GM12878 (cell line): ENCODE measurements around the gene AGBL1. TPM values are rescaled to one million over a fixed set of nuclear protein-coding genes. Genes with fewer than 3 reads are reported as not detected.

ENCODE experiments used
- ATAC-seq: fragments of 200-7000 bp; cut with Tn5 transposase; 3 replicates; pipeline ENCODE4 v1.9.1; 2020; ENCODE audit warnings: mild to moderate bottlenecking, moderate library complexity
- BruUV-seq: library from RNA; stranded (reverse); fragments of 400-500 nt; replicated peaks from 2 replicates; lab custom pipeline; 2021; lab: Mats Ljungman, UMichigan
- CTCF ChIA-PET: fragments of 300-600 bp; sonication (Branson Sonifier 250); formaldehyde crosslinking; extraction: SDS; loops from one replicate; lab custom pipeline; 2021; ENCODE audit warnings: inconsistent platforms; lab: Yijun Ruan, JAX
- POLR2A ChIA-PET: fragments of 350-600 bp; formaldehyde crosslinking; extraction: SDS; loops from one replicate; lab custom pipeline; 2021; ENCODE audit warnings: inconsistent platforms; lab: Charles Lee
- RAD21 ChIA-PET: fragments of 300-600 bp; sonication (Branson Sonifier 250); formaldehyde crosslinking; loops from one replicate; lab custom pipeline; 2023; ENCODE audit warnings: antibody characterized with exemption; ENCODE audit not compliant: unreplicated experiment; lab: Charles Lee
- SMC1A ChIA-PET: fragments of 300-600 bp; sonication (Branson Sonifier 250); formaldehyde crosslinking; loops from one replicate; lab custom pipeline; 2023; ENCODE audit not compliant: unreplicated experiment, uncharacterized antibody; lab: Charles Lee
- DNase-seq: peaks from one replicate; pipeline ENCODE4 v3.0.0-alpha.2; 2011; ENCODE audit warnings: low read depth, low spot score
- FAIRE-seq: peaks from 3 replicates; lab custom pipeline; 2011; peaks lifted over from hg19 to GRCh38; lab: Jason Lieb, UNC
- H2AFZ ChIP-seq: 2 replicates; pipeline ENCODE4 v1.6.0; 2011; ENCODE audit warnings: low read depth, low read length, control low read depth; ENCODE audit not compliant: control insufficient read depth
- H3K27ac ChIP-seq: 2 replicates; pipeline ENCODE4 v1.5.1; 2011; ENCODE audit warnings: control low read depth; ENCODE audit not compliant: control insufficient read depth, insufficient read depth
- H3K27me3 ChIP-seq, 2 experiments: replicated peaks in 1 of 2; 2 replicates each; pipeline versions ENCODE4 v1.6.0 to v1.6.1; 2011; ENCODE audit warnings: low read length in 1 of 2; ENCODE audit not compliant: control insufficient read depth in 2 of 2, insufficient read depth in 2 of 2
- H3K36me3 ChIP-seq, 2 experiments: 2 replicates each; pipeline ENCODE4 v1.5.1; 2011; ENCODE audit warnings: low read length in 1 of 2; ENCODE audit not compliant: control insufficient read depth in 2 of 2, insufficient read depth in 2 of 2
- H3K4me1 ChIP-seq: 2 replicates; pipeline ENCODE4 v1.6.1; 2011; ENCODE audit warnings: mild to moderate bottlenecking, low read length, moderate library complexity, mixed read lengths; ENCODE audit not compliant: control insufficient read depth, insufficient read depth
- H3K4me2 ChIP-seq: 2 replicates; pipeline ENCODE4 v1.6.0; 2011; ENCODE audit warnings: control low read depth; ENCODE audit not compliant: control insufficient read depth, insufficient read depth
- H3K4me3 ChIP-seq: fragments of 200-600 bp; sonication (generic); 2 replicates; pipeline ENCODE4 v1.5.1; 2016
- H3K79me2 ChIP-seq: 2 replicates; pipeline ENCODE4 v1.6.0; 2011; ENCODE audit warnings: low read length; ENCODE audit not compliant: control insufficient read depth, insufficient read depth
- H3K9ac ChIP-seq: 2 replicates; pipeline ENCODE4 v1.8.0; 2011; ENCODE audit warnings: low read length, control low read depth, mixed read lengths; ENCODE audit not compliant: control insufficient read depth, insufficient read depth
- H3K9me3 ChIP-seq: replicated peaks from 3 replicates; pipeline ENCODE4 v1.5.1; 2011; ENCODE audit warnings: mild to moderate bottlenecking, low read length; ENCODE audit not compliant: control insufficient read depth, insufficient read depth
- H4K20me1 ChIP-seq: 2 replicates; pipeline ENCODE4 v1.6.0; 2011; ENCODE audit not compliant: control insufficient read depth, insufficient read depth
- CREM ChIP-seq: IDR thresholded peaks from 2 replicates; pipeline ENCODE4 v1.6.1; 2014; ENCODE audit warnings: antibody characterized with exemption, low read depth
- IKZF2 ChIP-seq, 2 experiments: fragments of 450-650 bp; IDR thresholded peaks; 2 replicates each; pipeline ENCODE4 v1.6.1; 2017; ENCODE audit warnings: mild to moderate bottlenecking in 2 of 2, moderate library complexity in 2 of 2
- JUNB ChIP-seq: IDR thresholded peaks from 2 replicates; pipeline ENCODE4 v1.6.1; 2016; ENCODE audit warnings: antibody characterized with exemption, mild to moderate bottlenecking
- MEF2A ChIP-seq: IDR thresholded peaks from 2 replicates; pipeline ENCODE4 v1.6.1; 2011; ENCODE audit warnings: low read depth, mild to moderate bottlenecking, low read length, moderate library complexity; ENCODE audit not compliant: insufficient read depth
- MEF2B ChIP-seq: fragments of 450-650 bp; IDR thresholded peaks from 2 replicates; pipeline ENCODE4 v1.6.1; 2018; ENCODE audit warnings: mild to moderate bottlenecking, moderate library complexity; ENCODE audit not compliant: partially characterized antibody, poor library complexity, severe bottlenecking
- MTA2 ChIP-seq: fragments of 450-650 bp; IDR thresholded peaks from 2 replicates; pipeline ENCODE4 v1.6.1; 2016; ENCODE audit warnings: low read depth, mild to moderate bottlenecking, moderate library complexity
- MYB ChIP-seq: fragments of 150-350 bp; IDR thresholded peaks from 2 replicates; pipeline ENCODE4 v1.6.1; 2014; ENCODE audit warnings: mild to moderate bottlenecking, low read depth, low read length, borderline replicate concordance
- NFIC ChIP-seq: IDR thresholded peaks from 2 replicates; pipeline ENCODE4 v1.6.1; 2012; ENCODE audit warnings: low read depth, mild to moderate bottlenecking, inconsistent platforms, low read length, moderate library complexity
- NR2F1 ChIP-seq: fragments of 450-650 bp; conservative IDR thresholded peaks from 2 replicates; pipeline ENCODE4 v1.6.1; 2017; ENCODE audit warnings: mild to moderate bottlenecking
- RCOR1 ChIP-seq: conservative IDR thresholded peaks from 2 replicates; pipeline ENCODE4 v1.6.1; 2012; ENCODE audit warnings: low read depth, low read length, improper control_type of control experiment
- RUNX3 ChIP-seq: IDR thresholded peaks from 2 replicates; pipeline ENCODE4 v1.6.1; 2012; ENCODE audit warnings: low read length, inconsistent platforms
- SIX5 ChIP-seq: IDR thresholded peaks from 2 replicates; pipeline ENCODE4 v1.6.1; 2011; ENCODE audit warnings: mild to moderate bottlenecking, low read depth, low read length, moderate library complexity; ENCODE audit not compliant: severe bottlenecking
- SMARCA5 ChIP-seq: fragments of 450-650 bp; IDR thresholded peaks from 2 replicates; pipeline ENCODE4 v1.6.1; 2017; ENCODE audit warnings: mild to moderate bottlenecking
- TBL1XR1 ChIP-seq: IDR thresholded peaks from 2 replicates; pipeline ENCODE4 v1.6.1; 2012; ENCODE audit warnings: low read depth, low read length, improper control_type of control experiment
- YY1 ChIP-seq: IDR thresholded peaks from 2 replicates; pipeline ENCODE4 v1.6.1; 2011; ENCODE audit warnings: low read depth, mild to moderate bottlenecking, low read length
- WGBS: methylation state at CpG from one replicate; pipeline ENCODE4 v1.1.6; 2016; ENCODE audit warnings: low lambda C conversion rate; ENCODE audit not compliant: insufficient replicate concordance, insufficient coverage; ENCODE audit errors: missing lambda C conversion rate; 5-methylcytosine and 5-hydroxymethylcytosine counted together
- in situ Hi-C: fragments of 300-500 bp; cut with MboI; formaldehyde crosslinking; loops from 9 replicates; pipeline ENCODE4 v1.14.3; 2018; ENCODE audit warnings: mixed read lengths
- intact Hi-C: fragments of 100-400 bp; cut with micrococcal nuclease; formaldehyde crosslinking; loops from one replicate; pipeline ENCODE4 v1.14.2; 2022; ENCODE audit not compliant: unreplicated experiment
- polyA plus RNA-seq, 11 experiments: library from polyadenylated mRNA; depleted of rRNA in 4 of 11; unstranded in 6 of 11; stranded (reverse) in 5 of 11; fragments of >200 nt; fragmentation: Nextera tagmentation in 4 of 11; fragmentation: Illumina TruSeq in 1 of 11; extraction: Ambion mirVana in 4 of 11; extraction: Trizol in 1 of 11; gene quantifications; 1 replicate in 1 of 11; 2 replicates in 10 of 11; pipeline versions ENCODE4 v1.2.1 to v1.2.3, GENCODE V29; 2011 to 2016; ENCODE audit warnings: inconsistent platforms in 2 of 11, missing spikeins in 2 of 11, low read depth in 1 of 11
- total RNA-seq, 4 experiments: library from RNA; depleted of rRNA in 3 of 4; stranded (reverse); fragments of >200 nt in 3 of 4; fragmentation: Illumina TruSeq in 1 of 4; extraction: Trizol in 1 of 4; gene quantifications; 2 replicates each; pipeline versions ENCODE4 v1.2.1 to v1.2.3, GENCODE V29; 2013 to 2021

AGBL1 gene
- total and polyA plus RNA-seq, 10 of the 15 experiments (the other 5 are each of a cell fraction or from before 2014, with no cell fraction given), result not detected

GRCh38 chr15:86203462-86203861 lies 123.8 kb downstream of the AGBL1 start:
- POLR2A ChIA-PET, result no interaction called here
- Histone ChIP-seq H3K4me3 (no peak overlapping the region), H3K36me3 (no peaks in the 10 kb centered on the region), H3K79me2 (no peaks in the 10 kb centered on the region), H3K9ac (no peak overlapping the region), H3K4me1 (no peaks in the 10 kb centered on the region), H4K20me1 (no peaks in the 10 kb centered on the region), H3K4me2 (no peak overlapping the region), H2AFZ (no peak overlapping the region), H3K27me3 (no peaks in the 10 kb centered on the region), H3K9me3 (no peaks in the 10 kb centered on the region), H3K27ac (no peak overlapping the region)
- TF ChIP-seq NFIC (0 out of 2 replicates have a peak, but pooled peaks have one; percentile 28), MEF2A (peak; percentile 72; the same call in 1 of the 2 replicates), MTA2 (peak; percentile 68), CREM (no peak), YY1 (no peak), SIX5 (no peak), IKZF2 (IDR thresholded peaks at IDR 0.05) (peak in 1 of 2 experiments; percentile 26; a peak in 1 of 4 replicates), RCOR1 (no peak), JUNB (peak; percentile 51; the same call in 1 of the 2 replicates), NR2F1 (no peak), MYB (no peak), TBL1XR1 (no peak), SMARCA5 (no peak), RUNX3 (peak; percentile 60), MEF2B (peak; percentile 70)
- no TSS peak for BruUV-seq
- in situ Hi-C loops, result no loop called here
- SMC1A ChIA-PET, result interaction anchor here (1.2 to 1.5 kb wide), 3 partner anchors 12 to 98 kb away, joined by 3 to 5 read pairs (median 3); no protein-coding TSS in a partner anchor
- ATAC-seq (0 out of 3 replicates have a peak, but pooled peaks have one; percentile 14), DNase-seq (no peak), FAIRE-seq (no peak)
- RAD21 ChIA-PET, result interaction anchor here (0.7 kb wide), 1 partner anchor 33 kb away, joined by 3 read pairs; no protein-coding TSS in a partner anchor
- intact Hi-C loops, result no loop called here
- 2% methylated on average over 2 of the region's 2 CpGs for WGBS
- CTCF ChIA-PET, result interaction anchor here (1.0 kb wide), 1 partner anchor 349 kb away, joined by 4 read pairs; no protein-coding TSS in a partner anchor
